CD4-positive, alpha-beta T cell (primary cell): ENCODE measurements around the gene CDKAL1. TPM values are rescaled to one million over a fixed set of nuclear protein-coding genes. Genes with fewer than 3 reads are reported as not detected.
"Not testable (repeated sequence)": the region's sequence is repeated elsewhere in the genome, so short reads cannot be mapped to it uniquely, and the experiment has no call there.

Experiments used
- ATAC-seq: fragments of 200-7000 bp; cut with Tn5 transposase; one replicate; pipeline ENCODE4 v1.10.0; 2022; ENCODE audit warnings: mild to moderate bottlenecking; ENCODE audit not compliant: poor library complexity
- CTCF ChIA-PET: fragments of 350-600 bp; sonication (Branson Sonifier 250); formaldehyde crosslinking; loops from one replicate; lab custom pipeline; 2021; ENCODE audit warnings: antibody characterized with exemption, inconsistent platforms; lab: Charles Lee
- POLR2A ChIA-PET: fragments of 350-600 bp; sonication (Branson Sonifier 250); formaldehyde crosslinking; loops from one replicate; lab custom pipeline; 2021; ENCODE audit warnings: antibody characterized with exemption, inconsistent platforms; lab: Charles Lee
- DNase-seq, 14 experiments: peaks; one replicate each; pipeline ENCODE4 v3.0.0-alpha.2; 2013 to 2020; ENCODE audit warnings: mixed read lengths in 2 of 14
- H3K27ac ChIP-seq, 2 donors: one replicate each; pipeline versions ENCODE4 v1.5.1 to v1.7.0; 2013; ENCODE audit warnings: low read length in 2 of 2, low read depth in 1 of 2, mild to moderate bottlenecking in 1 of 2
- H3K27me3 ChIP-seq, 2 experiments: 1 replicate in 1 of 2; 2 replicates in 1 of 2; pipeline versions ENCODE4 v1.6.1 to v1.7.0; 2013; ENCODE audit warnings: low read length in 2 of 2, control low read depth in 1 of 2, mild to moderate bottlenecking in 1 of 2, moderate library complexity in 1 of 2; ENCODE audit not compliant: insufficient read depth in 2 of 2, control insufficient read depth in 1 of 2
- H3K36me3 ChIP-seq: one replicate; pipeline ENCODE4 v1.6.1; 2013; ENCODE audit warnings: low read length, control low read depth; ENCODE audit not compliant: insufficient read depth
- H3K4me1 ChIP-seq: one replicate; pipeline ENCODE4 v1.6.1; 2013; ENCODE audit warnings: low read length, control low read depth; ENCODE audit not compliant: insufficient read depth
- H3K4me3 ChIP-seq: one replicate; pipeline ENCODE4 v1.5.1; 2013; ENCODE audit warnings: mild to moderate bottlenecking, low read length, moderate library complexity
- H3K9me3 ChIP-seq, 2 experiments: 1 replicate in 1 of 2; 2 replicates in 1 of 2; pipeline versions ENCODE4 v1.6.1 to v1.7.0; 2013; ENCODE audit warnings: low read length in 2 of 2, mild to moderate bottlenecking in 2 of 2, control low read depth in 1 of 2, moderate library complexity in 1 of 2; ENCODE audit not compliant: control insufficient read depth in 1 of 2, insufficient read depth in 1 of 2
- H3K27ac Mint-ChIP-seq: one replicate; pipeline ENCODE4 v1.8.0; 2020; ENCODE audit warnings: mixed read lengths
- H3K27me3 Mint-ChIP-seq: one replicate; pipeline ENCODE4 v1.8.0; 2021; ENCODE audit warnings: mixed read lengths
- H3K36me3 Mint-ChIP-seq: one replicate; pipeline ENCODE4 v1.8.0; 2021; ENCODE audit warnings: low read depth, mixed read lengths
- H3K4me1 Mint-ChIP-seq: one replicate; pipeline ENCODE4 v1.8.0; 2021; ENCODE audit warnings: low read depth, mixed read lengths
- H3K4me3 Mint-ChIP-seq: one replicate; pipeline ENCODE4 v1.8.0; 2020; ENCODE audit warnings: mild to moderate bottlenecking, mixed read lengths
- H3K9me3 Mint-ChIP-seq: one replicate; pipeline ENCODE4 v1.8.0; 2020; ENCODE audit warnings: mixed read lengths
- intact Hi-C, 2 experiments: fragments of 100-400 bp; cut with DNase I in 1 of 2; cut with micrococcal nuclease in 1 of 2; formaldehyde crosslinking; loops; one replicate each; pipeline versions ENCODE4 v1.15.1 to v1.9.0; 2023 to 2025; cut with DNase I, micrococcal nuclease
- total RNA-seq, 174 experiments: library from RNA in 2 of 174; stranded (reverse) in 2 of 174; gene quantifications; one replicate each; pipeline ENCODE4 v1.2.3 and lab custom pipeline; 2021 to 2026
- TF ChIP-seq, protein P1 (sequence below): fragments of 200-600 bp; IDR thresholded peaks from one replicate; pipeline ENCODE4 v1.8.0; 2022; ENCODE audit warnings: antibody characterized with exemption, mild to moderate bottlenecking

The CDKAL1 gene
- total RNA-seq, 2 experiments from 2014 or later = 21.3 to 23.9 TPM

DNA sequence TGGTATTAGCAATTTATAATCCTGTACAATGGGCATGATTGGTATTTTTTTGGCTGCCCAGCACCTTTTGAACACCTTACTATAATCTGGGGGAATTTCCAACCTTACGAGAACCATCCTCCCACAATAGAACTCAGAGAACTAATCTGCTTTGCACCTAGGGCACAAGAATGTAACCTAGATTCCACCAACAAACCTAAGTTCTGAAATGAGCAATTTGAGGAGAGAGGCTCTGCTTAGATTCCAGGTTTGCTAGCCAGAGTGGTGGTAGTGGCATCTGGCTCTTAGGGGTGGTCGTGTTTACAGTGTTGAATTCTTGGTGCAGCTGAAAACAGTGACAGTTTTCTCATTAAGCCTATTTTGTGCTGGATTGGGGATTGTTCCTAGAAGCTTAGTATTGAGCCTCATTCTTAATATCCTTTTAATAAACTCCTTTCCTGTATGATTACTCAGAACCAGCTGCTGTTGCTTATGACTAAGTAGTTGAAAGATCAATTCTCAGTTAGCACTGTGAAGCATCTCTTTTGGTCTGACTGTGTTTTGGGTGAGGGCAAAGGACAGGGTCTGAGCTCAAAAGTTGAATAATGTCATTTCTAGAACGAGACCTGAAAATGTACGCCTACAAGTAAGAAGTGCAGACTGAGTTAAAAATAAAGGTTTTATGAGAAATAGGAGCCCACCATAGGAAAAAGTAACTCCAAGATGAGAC, 385.6 kb downstream of the CDKAL1 start:
- no peak for DNase-seq
- ATAC-seq = no peak
- POLR2A ChIA-PET = no interaction called here
- Histone ChIP-seq H3K27me3 (no peaks in the 10 kb centered on the region), H3K4me3 (no peak overlapping the region), H3K9me3 (peaks cover 4 to 9% of the 10 kb centered on the region in 2 experiments), H3K4me1 (no peaks in the 10 kb centered on the region), H3K36me3 (peaks cover 3% of the 10 kb centered on the region), H3K27ac (no peak overlapping the region)
- Mint-ChIP-seq H3K9me3 (no peaks in the 10 kb centered on the region), H3K4me3 (no peak overlapping the region), H3K36me3 (peaks cover 32% of the 10 kb centered on the region), H3K27ac (no peak overlapping the region), H3K27me3 (no peaks in the 10 kb centered on the region), H3K4me1 (no peaks in the 10 kb centered on the region)
- intact Hi-C loops = no loop called here
- TF ChIP-seq, protein P1, sequence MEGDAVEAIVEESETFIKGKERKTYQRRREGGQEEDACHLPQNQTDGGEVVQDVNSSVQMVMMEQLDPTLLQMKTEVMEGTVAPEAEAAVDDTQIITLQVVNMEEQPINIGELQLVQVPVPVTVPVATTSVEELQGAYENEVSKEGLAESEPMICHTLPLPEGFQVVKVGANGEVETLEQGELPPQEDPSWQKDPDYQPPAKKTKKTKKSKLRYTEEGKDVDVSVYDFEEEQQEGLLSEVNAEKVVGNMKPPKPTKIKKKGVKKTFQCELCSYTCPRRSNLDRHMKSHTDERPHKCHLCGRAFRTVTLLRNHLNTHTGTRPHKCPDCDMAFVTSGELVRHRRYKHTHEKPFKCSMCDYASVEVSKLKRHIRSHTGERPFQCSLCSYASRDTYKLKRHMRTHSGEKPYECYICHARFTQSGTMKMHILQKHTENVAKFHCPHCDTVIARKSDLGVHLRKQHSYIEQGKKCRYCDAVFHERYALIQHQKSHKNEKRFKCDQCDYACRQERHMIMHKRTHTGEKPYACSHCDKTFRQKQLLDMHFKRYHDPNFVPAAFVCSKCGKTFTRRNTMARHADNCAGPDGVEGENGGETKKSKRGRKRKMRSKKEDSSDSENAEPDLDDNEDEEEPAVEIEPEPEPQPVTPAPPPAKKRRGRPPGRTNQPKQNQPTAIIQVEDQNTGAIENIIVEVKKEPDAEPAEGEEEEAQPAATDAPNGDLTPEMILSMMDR = no peak
- CTCF ChIA-PET = no interaction called here

DNA sequence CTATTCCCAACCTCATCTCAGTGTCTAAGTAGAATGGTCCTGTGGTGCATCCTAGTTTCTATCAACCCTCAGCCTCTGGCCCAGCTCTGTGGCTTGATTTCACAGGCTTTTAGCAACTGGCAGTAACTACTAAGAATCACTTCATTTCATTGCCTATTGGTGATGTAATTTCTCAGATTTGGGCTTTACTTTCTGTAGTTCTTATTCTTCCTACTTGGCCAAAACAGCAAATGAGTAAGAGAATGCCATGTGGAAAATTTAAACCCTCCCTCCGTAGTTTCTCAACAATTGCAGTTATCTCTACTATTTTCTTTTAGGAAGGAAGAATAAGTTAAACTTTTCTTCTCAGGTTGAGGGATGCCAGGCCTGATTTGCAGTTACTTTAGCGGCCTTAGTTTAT, 387.3 kb downstream of the CDKAL1 start:
- H3K9me3 ChIP-seq = no peaks in the 10 kb centered on the region
- ATAC-seq (no peak), DNase-seq (no peak)
- ChIA-PET CTCF (no interaction called here), POLR2A (no interaction called here)
- no peak overlapping the region for H3K4me3 Mint-ChIP-seq
- H3K9me3 Mint-ChIP-seq = no peaks in the 10 kb centered on the region
- TF ChIP-seq, protein P1 = no peak
- no peaks in the 10 kb centered on the region for H3K4me1 Mint-ChIP-seq
- no peaks in the 10 kb centered on the region for H3K36me3 ChIP-seq
- no peak overlapping the region for H3K27ac Mint-ChIP-seq
- intact Hi-C loops = no loop called here
- no peak overlapping the region for H3K4me3 ChIP-seq
- H3K4me1 ChIP-seq = no peaks in the 10 kb centered on the region
- H3K27ac ChIP-seq = no peak overlapping the region
- H3K27me3 Mint-ChIP-seq = no peaks in the 10 kb centered on the region
- H3K36me3 Mint-ChIP-seq = peaks cover 14% of the 10 kb centered on the region
- no peaks in the 10 kb centered on the region for H3K27me3 ChIP-seq

DNA sequence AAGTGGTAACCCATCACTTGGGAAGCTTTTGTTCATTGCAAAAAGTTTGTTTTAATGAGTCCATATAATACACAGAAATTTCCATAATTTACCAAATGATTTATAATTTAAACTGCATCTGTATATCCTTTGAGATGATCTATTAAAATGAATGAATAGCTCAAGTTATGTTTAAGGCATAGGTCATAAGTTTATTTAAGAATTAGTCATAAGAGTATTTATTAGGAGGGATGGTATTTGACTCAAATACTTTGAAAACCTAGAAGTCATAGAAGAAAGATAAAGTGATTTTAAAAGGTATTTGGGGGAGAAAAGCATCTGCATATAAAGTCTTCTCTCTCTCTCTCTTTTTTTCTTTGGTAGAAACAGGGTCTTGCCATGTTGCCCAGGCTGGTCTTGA, 388.5 kb downstream of the CDKAL1 start:
- no peaks in the 10 kb centered on the region for H3K9me3 ChIP-seq
- DNase-seq = no peak
- H3K9me3 Mint-ChIP-seq = no peaks in the 10 kb centered on the region
- H3K27me3 Mint-ChIP-seq = no peaks in the 10 kb centered on the region
- no peaks in the 10 kb centered on the region for H3K27me3 ChIP-seq
- intact Hi-C loops = no loop called here
- no peak overlapping the region for H3K4me3 ChIP-seq
- no peak overlapping the region for H3K4me3 Mint-ChIP-seq
- TF ChIP-seq, protein P1 = no peak
- no peak overlapping the region for H3K27ac Mint-ChIP-seq
- ChIA-PET CTCF (no interaction called here), POLR2A (no interaction called here)
- H3K4me1 ChIP-seq = no peaks in the 10 kb centered on the region
- peaks cover 11% of the 10 kb centered on the region for H3K36me3 Mint-ChIP-seq
- ATAC-seq = no peak
- H3K27ac ChIP-seq = no peak overlapping the region
- no peaks in the 10 kb centered on the region for H3K4me1 Mint-ChIP-seq
- H3K36me3 ChIP-seq = no peaks in the 10 kb centered on the region

DNA sequence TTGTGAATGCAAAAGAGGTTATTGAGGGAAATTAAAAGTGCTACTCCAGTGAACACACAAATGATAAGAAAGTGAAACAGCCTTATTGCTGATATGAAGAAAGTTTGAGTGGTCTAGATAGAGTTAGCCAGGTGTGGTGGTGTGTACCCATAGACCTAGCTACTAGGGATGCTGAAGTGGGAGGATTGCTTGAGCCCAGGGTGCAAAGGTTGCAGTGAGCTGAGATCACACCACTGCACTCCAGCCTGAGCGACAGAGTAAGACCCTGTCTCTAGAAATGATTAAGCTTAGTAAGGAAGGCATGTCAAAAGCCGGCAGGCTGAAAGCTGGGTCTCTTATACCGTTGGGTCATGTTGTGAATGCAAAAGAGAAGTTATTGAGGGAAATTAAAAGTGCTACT, 389.8 kb downstream of the CDKAL1 start:
- DNase-seq, H3K36me3 ChIP-seq, H3K27me3 ChIP-seq, H3K27ac ChIP-seq, H3K9me3 ChIP-seq, H3K27me3 Mint-ChIP-seq, POLR2A ChIA-PET, ATAC-seq, H3K4me3 Mint-ChIP-seq, H3K9me3 Mint-ChIP-seq, CTCF ChIA-PET, intact Hi-C loops, H3K27ac Mint-ChIP-seq, H3K4me3 ChIP-seq, H3K4me1 ChIP-seq, H3K4me1 Mint-ChIP-seq: not testable (repeated sequence)
- H3K36me3 Mint-ChIP-seq = peaks cover 11% of the 10 kb centered on the region
